HCT116 (cell line): ENCODE data around the gene ACTRT2. TPM values are rescaled to one million over a fixed set of nuclear protein-coding genes. Genes with fewer than 3 reads are reported as not detected.

Experiments used
- ATAC-seq: fragments of 200-7000 bp; cut with Tn5 transposase; 2 replicates; pipeline ENCODE4 v1.9.1; 2020; ENCODE audit warnings: mild to moderate bottlenecking, moderate library complexity
- BruUV-seq: library from RNA; stranded (reverse); fragments of 400-500 nt; replicated peaks from 2 replicates; lab custom pipeline; 2021; lab: Mats Ljungman, UMichigan
- CTCF ChIA-PET: fragments of 300-600 bp; sonication (Branson Sonifier 250); formaldehyde crosslinking; loops from one replicate; lab custom pipeline; 2021; ENCODE audit warnings: antibody characterized with exemption; lab: Charles Lee
- POLR2A ChIA-PET: fragments of 300-600, 350-600 bp; sonication (Branson Sonifier 250); formaldehyde crosslinking; loops from one replicate; lab custom pipeline; 2021; ENCODE audit warnings: antibody characterized with exemption; lab: Charles Lee
- RAD21 ChIA-PET, 2 experiments: fragments of 300-600 bp; sonication (Branson Sonifier 250); formaldehyde crosslinking; loops; one replicate each; lab custom pipeline; 2023; ENCODE audit warnings: low total read pairs in 2 of 2; ENCODE audit not compliant: uncharacterized antibody in 2 of 2, unreplicated experiment in 2 of 2, low non-redundant PET in 1 of 2; lab: Charles Lee
- DNase-seq: peaks from one replicate; pipeline ENCODE4 v3.0.0-alpha.2; 2010; ENCODE audit warnings: low read depth, low spot score
- H2AFZ ChIP-seq: fragments of 200-600 bp; shearing (Covaris generic), sonication (generic); 2 replicates; pipeline ENCODE4 v1.6.1; 2017; ENCODE audit warnings: low read depth, mixed run types, mixed read lengths, antibody characterized with exemption, low read length; ENCODE audit not compliant: poor library complexity, severe bottlenecking
- H3K27ac ChIP-seq: 2 replicates; pipeline ENCODE4 v1.5.1; 2012; ENCODE audit warnings: low read depth, low read length
- H3K27me3 ChIP-seq: fragments of 200-600 bp; sonication (generic); 2 replicates; pipeline ENCODE4 v1.6.1; 2016; ENCODE audit warnings: mixed run types, low read length, mixed read lengths; ENCODE audit not compliant: insufficient read depth
- H3K36me3 ChIP-seq, 2 experiments: fragments of 200-500 bp in 1 of 2; fragments of 200-600 bp in 1 of 2; sonication (Bioruptor generic) in 1 of 2; sonication (generic) in 1 of 2; 2 replicates each; pipeline versions ENCODE4 v1.5.1 to v1.6.1; 2014 to 2016; ENCODE audit warnings: low read length in 2 of 2, inconsistent platforms in 1 of 2, mixed read lengths in 1 of 2, mixed run types in 1 of 2; ENCODE audit not compliant: insufficient read depth in 2 of 2, control insufficient read depth in 1 of 2
- H3K4me1 ChIP-seq, 2 experiments: fragments of 200-600 bp in 1 of 2; sonication (generic) in 1 of 2; 2 replicates each; pipeline versions ENCODE4 v1.5.1 to v1.6.1; 2012 to 2017; ENCODE audit warnings: low read length in 2 of 2, inconsistent platforms in 1 of 2, mild to moderate bottlenecking in 1 of 2, mixed read lengths in 1 of 2, mixed run types in 1 of 2, moderate library complexity in 1 of 2; ENCODE audit not compliant: insufficient read depth in 2 of 2, control insufficient read depth in 1 of 2
- H3K4me2 ChIP-seq: fragments of 200-600 bp; sonication (generic); 2 replicates; pipeline ENCODE4 v1.6.1; 2017; ENCODE audit warnings: mixed run types, low read length, mixed read lengths
- H3K4me3 ChIP-seq, 2 experiments: fragments of 200-600 bp in 1 of 2; sonication (generic) in 1 of 2; replicated peaks in 1 of 2; 2 replicates each; pipeline ENCODE4 v1.5.1; 2011 to 2016; ENCODE audit warnings: low read length in 2 of 2, control low read depth in 1 of 2, low read depth in 1 of 2, mild to moderate bottlenecking in 1 of 2, mixed read lengths in 1 of 2, mixed run types in 1 of 2
- H3K79me2 ChIP-seq: fragments of 200-600 bp; sonication (generic); 2 replicates; pipeline ENCODE4 v1.6.1; 2017; ENCODE audit warnings: mild to moderate bottlenecking, mixed run types, low read length, moderate library complexity, mixed read lengths; ENCODE audit not compliant: insufficient read depth
- H3K9ac ChIP-seq: fragments of 200-600 bp; sonication (generic); 2 replicates; pipeline ENCODE4 v1.6.1; 2016; ENCODE audit warnings: low read length, mixed read lengths
- H3K9me2 ChIP-seq: fragments of 200-600 bp; sonication (generic), shearing (Covaris generic); 2 replicates; pipeline ENCODE4 v1.6.1; 2017; ENCODE audit warnings: mixed run types, mild to moderate bottlenecking, moderate library complexity; ENCODE audit not compliant: insufficient read depth
- H3K9me3 ChIP-seq, 2 experiments: fragments of 200-500 bp in 1 of 2; fragments of 200-600 bp in 1 of 2; sonication (Bioruptor generic) in 1 of 2; sonication (generic) in 1 of 2; 2 replicates each; pipeline ENCODE4 v1.6.1; 2014 to 2017; ENCODE audit warnings: low read length in 2 of 2, mixed read lengths in 2 of 2, inconsistent platforms in 1 of 2, low read depth in 1 of 2, mild to moderate bottlenecking in 1 of 2, mixed run types in 1 of 2, moderate library complexity in 1 of 2; ENCODE audit not compliant: control insufficient read depth in 1 of 2, insufficient read depth in 1 of 2
- H4K20me1 ChIP-seq: fragments of 200-600 bp; sonication (generic), shearing (Covaris generic); 2 replicates; pipeline ENCODE4 v1.6.1; 2017; ENCODE audit warnings: mixed run types, mild to moderate bottlenecking, moderate library complexity; ENCODE audit not compliant: insufficient read depth
- CEBPB ChIP-seq: IDR thresholded peaks from 2 replicates; pipeline ENCODE4 v1.6.1; 2012; ENCODE audit warnings: low read depth
- EGR1 ChIP-seq: IDR thresholded peaks from 2 replicates; pipeline ENCODE4 v1.6.1; 2012; ENCODE audit warnings: low read depth
- ELF1 ChIP-seq: IDR thresholded peaks from 2 replicates; pipeline ENCODE4 v1.6.1; 2012; ENCODE audit warnings: low read depth, borderline replicate concordance
- EZH2 ChIP-seq: fragments of 200-600 bp; sonication (generic); IDR thresholded peaks from 2 replicates; pipeline ENCODE4 v1.6.1; 2017; ENCODE audit warnings: antibody characterized with exemption, mixed run types
- FOSL1 ChIP-seq: IDR thresholded peaks from 2 replicates; pipeline ENCODE4 v1.6.1; 2012; ENCODE audit warnings: low read depth
- JUND ChIP-seq: IDR thresholded peaks from 2 replicates; pipeline ENCODE4 v1.6.1; 2012
- POLR2A ChIP-seq: IDR thresholded peaks from 2 replicates; pipeline ENCODE4 v1.7.0; 2011; ENCODE audit warnings: borderline replicate concordance; ENCODE audit not compliant: insufficient read depth, insufficient read length; ENCODE audit errors: extremely low read depth
- POLR2AphosphoS5 ChIP-seq: IDR thresholded peaks from 2 replicates; pipeline ENCODE4 v1.6.1; 2011; ENCODE audit warnings: mild to moderate bottlenecking, low read depth, low read length, moderate library complexity
- RAD21 ChIP-seq: IDR thresholded peaks from 2 replicates; pipeline ENCODE4 v1.6.1; 2012; ENCODE audit warnings: low read depth, mild to moderate bottlenecking
- SIN3A ChIP-seq: IDR thresholded peaks from 2 replicates; pipeline ENCODE4 v1.6.1; 2012; ENCODE audit warnings: low read depth
- SP1 ChIP-seq: IDR thresholded peaks from 2 replicates; pipeline ENCODE4 v1.6.1; 2012; ENCODE audit warnings: low read depth
- SRF ChIP-seq: IDR thresholded peaks from 2 replicates; pipeline ENCODE4 v1.6.1; 2012; ENCODE audit warnings: low read depth
- TCF7L2 ChIP-seq: IDR thresholded peaks from 2 replicates; pipeline ENCODE4 v1.7.0; 2011; ENCODE audit warnings: borderline replicate concordance, inconsistent platforms; ENCODE audit not compliant: insufficient read depth, insufficient read length; ENCODE audit errors: extremely low read depth
- ZNF274 ChIP-seq: fragments of 200-500 bp; sonication (Bioruptor generic); IDR thresholded peaks from 2 replicates; pipeline ENCODE4 v1.6.1; 2014; ENCODE audit warnings: mild to moderate bottlenecking, low read depth, low read length, inconsistent platforms
- intact Hi-C: fragments of 100-400 bp; cut with micrococcal nuclease; formaldehyde crosslinking; loops from 2 replicates; pipeline ENCODE4 v1.10.0; 2022
- total RNA-seq: library from RNA; stranded (reverse); gene quantifications from one replicate; pipeline ENCODE4 v1.2.1, GENCODE V29; 2021; ENCODE audit not compliant: unreplicated experiment
- TF ChIP-seq, protein P1 (sequence below): IDR thresholded peaks from 2 replicates; pipeline ENCODE4 v1.6.1; 2011; ENCODE audit warnings: mild to moderate bottlenecking, low read length, moderate library complexity; ENCODE audit not compliant: insufficient replicate concordance; ENCODE audit errors: extremely low read depth
- TF ChIP-seq, protein P2 (sequence below), 3 experiments: fragments of 200-600 bp in 1 of 3; sonication (generic) in 1 of 3; IDR thresholded peaks in 2 of 3; conservative IDR thresholded peaks in 1 of 3; 2 replicates each; pipeline ENCODE4 v1.5.1; 2012 to 2017; ENCODE audit warnings: low read depth in 2 of 3, low read length in 2 of 3, antibody characterized with exemption in 1 of 3, borderline replicate concordance in 1 of 3, control low read depth in 1 of 3, mild to moderate bottlenecking in 1 of 3, mixed read lengths in 1 of 3, mixed run types in 1 of 3, moderate library complexity in 1 of 3; ENCODE audit not compliant: insufficient read depth in 1 of 3
- TF ChIP-seq, protein P3 (sequence below): IDR thresholded peaks from 2 replicates; pipeline ENCODE4 v1.6.1; 2012; ENCODE audit warnings: low read depth
- TF ChIP-seq, protein P4 (sequence below): IDR thresholded peaks from 2 replicates; pipeline ENCODE4 v1.6.1; 2012

ACTRT2 gene
- total RNA-seq, 1 experiment from 2014 or later = not detected

DNA sequence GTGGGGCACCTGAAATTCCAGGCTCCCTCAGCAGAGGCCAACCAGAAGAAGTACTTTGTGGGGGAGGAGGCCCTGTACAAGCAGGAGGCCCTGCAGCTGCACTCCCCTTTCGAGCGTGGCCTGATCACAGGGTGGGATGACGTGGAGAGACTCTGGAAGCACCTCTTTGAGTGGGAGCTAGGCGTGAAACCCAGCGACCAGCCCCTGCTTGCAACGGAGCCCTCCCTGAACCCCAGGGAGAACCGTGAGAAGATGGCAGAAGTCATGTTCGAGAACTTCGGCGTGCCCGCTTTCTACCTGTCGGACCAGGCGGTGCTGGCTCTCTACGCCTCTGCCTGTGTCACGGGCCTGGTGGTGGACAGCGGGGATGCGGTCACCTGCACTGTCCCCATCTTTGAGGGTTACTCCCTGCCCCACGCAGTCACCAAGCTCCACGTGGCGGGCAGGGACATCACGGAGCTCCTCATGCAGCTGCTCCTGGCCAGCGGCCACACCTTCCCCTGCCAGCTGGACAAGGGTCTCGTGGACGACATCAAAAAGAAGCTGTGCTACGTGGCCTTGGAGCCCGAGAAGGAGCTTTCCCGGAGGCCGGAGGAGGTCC, 634 bp downstream of the ACTRT2 start (continued):
- TF ChIP-seq, protein P1, sequence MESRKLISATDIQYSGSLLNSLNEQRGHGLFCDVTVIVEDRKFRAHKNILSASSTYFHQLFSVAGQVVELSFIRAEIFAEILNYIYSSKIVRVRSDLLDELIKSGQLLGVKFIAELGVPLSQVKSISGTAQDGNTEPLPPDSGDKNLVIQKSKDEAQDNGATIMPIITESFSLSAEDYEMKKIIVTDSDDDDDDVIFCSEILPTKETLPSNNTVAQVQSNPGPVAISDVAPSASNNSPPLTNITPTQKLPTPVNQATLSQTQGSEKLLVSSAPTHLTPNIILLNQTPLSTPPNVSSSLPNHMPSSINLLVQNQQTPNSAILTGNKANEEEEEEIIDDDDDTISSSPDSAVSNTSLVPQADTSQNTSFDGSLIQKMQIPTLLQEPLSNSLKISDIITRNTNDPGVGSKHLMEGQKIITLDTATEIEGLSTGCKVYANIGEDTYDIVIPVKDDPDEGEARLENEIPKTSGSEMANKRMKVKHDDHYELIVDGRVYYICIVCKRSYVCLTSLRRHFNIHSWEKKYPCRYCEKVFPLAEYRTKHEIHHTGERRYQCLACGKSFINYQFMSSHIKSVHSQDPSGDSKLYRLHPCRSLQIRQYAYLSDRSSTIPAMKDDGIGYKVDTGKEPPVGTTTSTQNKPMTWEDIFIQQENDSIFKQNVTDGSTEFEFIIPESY = no peak
- TF ChIP-seq EGR1 (no peak), RAD21 (no peak), SP1 (no peak)

DNA sequence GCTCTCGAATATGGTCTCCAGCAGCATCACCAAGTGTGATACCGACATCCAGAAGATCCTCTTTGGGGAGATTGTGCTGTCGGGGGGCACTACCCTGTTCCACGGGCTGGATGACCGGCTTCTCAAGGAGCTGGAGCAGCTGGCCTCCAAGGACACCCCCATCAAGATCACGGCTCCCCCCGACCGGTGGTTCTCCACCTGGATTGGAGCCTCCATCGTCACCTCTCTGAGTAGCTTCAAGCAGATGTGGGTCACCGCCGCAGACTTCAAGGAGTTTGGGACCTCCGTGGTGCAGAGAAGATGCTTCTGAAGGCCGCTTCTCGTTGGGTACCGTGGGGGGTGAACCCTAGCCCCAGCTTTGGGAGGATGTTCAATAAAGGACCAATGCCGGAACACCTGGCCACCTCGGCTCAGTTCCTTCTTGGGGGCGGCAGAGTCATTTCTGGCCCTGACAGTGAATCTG, 1.3 kb downstream of the ACTRT2 start:
- Histone ChIP-seq H3K36me3 (no peaks in the 10 kb centered on the region), H4K20me1 (no peaks in the 10 kb centered on the region), H3K4me3 (no peak overlapping the region), H3K27me3 (peaks cover 4% of the 10 kb centered on the region; the same call in 1 of the 2 replicates), H3K4me1 (no peaks in the 10 kb centered on the region), H3K79me2 (no peaks in the 10 kb centered on the region), H3K27ac (no peak overlapping the region), H3K9me3 (no peaks in the 10 kb centered on the region), H3K4me2 (no peak overlapping the region), H3K9ac (no peak overlapping the region), H2AFZ (no peak overlapping the region), H3K9me2 (no peaks in the 10 kb centered on the region)
- POLR2A ChIA-PET = no interaction called here
- CTCF ChIA-PET = no interaction called here
- RAD21 ChIA-PET = no interaction called here
- ATAC-seq = no peak
- no peak for DNase-seq
- intact Hi-C loops = no loop called here
- no TSS peak for BruUV-seq
- TF ChIP-seq EGR1 = no peak
- TF ChIP-seq TCF7L2 = no peak
- no peak for TF ChIP-seq RAD21
- TF ChIP-seq, protein P2, sequence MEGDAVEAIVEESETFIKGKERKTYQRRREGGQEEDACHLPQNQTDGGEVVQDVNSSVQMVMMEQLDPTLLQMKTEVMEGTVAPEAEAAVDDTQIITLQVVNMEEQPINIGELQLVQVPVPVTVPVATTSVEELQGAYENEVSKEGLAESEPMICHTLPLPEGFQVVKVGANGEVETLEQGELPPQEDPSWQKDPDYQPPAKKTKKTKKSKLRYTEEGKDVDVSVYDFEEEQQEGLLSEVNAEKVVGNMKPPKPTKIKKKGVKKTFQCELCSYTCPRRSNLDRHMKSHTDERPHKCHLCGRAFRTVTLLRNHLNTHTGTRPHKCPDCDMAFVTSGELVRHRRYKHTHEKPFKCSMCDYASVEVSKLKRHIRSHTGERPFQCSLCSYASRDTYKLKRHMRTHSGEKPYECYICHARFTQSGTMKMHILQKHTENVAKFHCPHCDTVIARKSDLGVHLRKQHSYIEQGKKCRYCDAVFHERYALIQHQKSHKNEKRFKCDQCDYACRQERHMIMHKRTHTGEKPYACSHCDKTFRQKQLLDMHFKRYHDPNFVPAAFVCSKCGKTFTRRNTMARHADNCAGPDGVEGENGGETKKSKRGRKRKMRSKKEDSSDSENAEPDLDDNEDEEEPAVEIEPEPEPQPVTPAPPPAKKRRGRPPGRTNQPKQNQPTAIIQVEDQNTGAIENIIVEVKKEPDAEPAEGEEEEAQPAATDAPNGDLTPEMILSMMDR (IDR thresholded peaks at IDR 0.05 in 2 of 3, conservative IDR thresholded peaks at IDR 0.05 in 1 of 3; ENCODE audit: borderline replicate concordance in 1 of 3, insufficient read depth in 1 of 3, low read depth in 2 of 3, low read length in 2 of 3) = no peak
- no peak for TF ChIP-seq FOSL1
- TF ChIP-seq ELF1 = no peak
- TF ChIP-seq CEBPB = no peak
- TF ChIP-seq SP1 = no peak
- no peak for TF ChIP-seq SRF
- no peak for TF ChIP-seq SIN3A
- TF ChIP-seq EZH2 = no peak
- TF ChIP-seq JUND = no peak
- TF ChIP-seq POLR2A = no peak
- TF ChIP-seq, protein P3, sequence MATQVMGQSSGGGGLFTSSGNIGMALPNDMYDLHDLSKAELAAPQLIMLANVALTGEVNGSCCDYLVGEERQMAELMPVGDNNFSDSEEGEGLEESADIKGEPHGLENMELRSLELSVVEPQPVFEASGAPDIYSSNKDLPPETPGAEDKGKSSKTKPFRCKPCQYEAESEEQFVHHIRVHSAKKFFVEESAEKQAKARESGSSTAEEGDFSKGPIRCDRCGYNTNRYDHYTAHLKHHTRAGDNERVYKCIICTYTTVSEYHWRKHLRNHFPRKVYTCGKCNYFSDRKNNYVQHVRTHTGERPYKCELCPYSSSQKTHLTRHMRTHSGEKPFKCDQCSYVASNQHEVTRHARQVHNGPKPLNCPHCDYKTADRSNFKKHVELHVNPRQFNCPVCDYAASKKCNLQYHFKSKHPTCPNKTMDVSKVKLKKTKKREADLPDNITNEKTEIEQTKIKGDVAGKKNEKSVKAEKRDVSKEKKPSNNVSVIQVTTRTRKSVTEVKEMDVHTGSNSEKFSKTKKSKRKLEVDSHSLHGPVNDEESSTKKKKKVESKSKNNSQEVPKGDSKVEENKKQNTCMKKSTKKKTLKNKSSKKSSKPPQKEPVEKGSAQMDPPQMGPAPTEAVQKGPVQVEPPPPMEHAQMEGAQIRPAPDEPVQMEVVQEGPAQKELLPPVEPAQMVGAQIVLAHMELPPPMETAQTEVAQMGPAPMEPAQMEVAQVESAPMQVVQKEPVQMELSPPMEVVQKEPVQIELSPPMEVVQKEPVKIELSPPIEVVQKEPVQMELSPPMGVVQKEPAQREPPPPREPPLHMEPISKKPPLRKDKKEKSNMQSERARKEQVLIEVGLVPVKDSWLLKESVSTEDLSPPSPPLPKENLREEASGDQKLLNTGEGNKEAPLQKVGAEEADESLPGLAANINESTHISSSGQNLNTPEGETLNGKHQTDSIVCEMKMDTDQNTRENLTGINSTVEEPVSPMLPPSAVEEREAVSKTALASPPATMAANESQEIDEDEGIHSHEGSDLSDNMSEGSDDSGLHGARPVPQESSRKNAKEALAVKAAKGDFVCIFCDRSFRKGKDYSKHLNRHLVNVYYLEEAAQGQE = no peak
- no peak for TF ChIP-seq ZNF274
- TF ChIP-seq, protein P4, sequence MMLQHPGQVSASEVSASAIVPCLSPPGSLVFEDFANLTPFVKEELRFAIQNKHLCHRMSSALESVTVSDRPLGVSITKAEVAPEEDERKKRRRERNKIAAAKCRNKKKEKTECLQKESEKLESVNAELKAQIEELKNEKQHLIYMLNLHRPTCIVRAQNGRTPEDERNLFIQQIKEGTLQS = no peak
- no peak for TF ChIP-seq POLR2AphosphoS5
